Activated CD8-positive, alpha-beta memory T cell treated with anti-CD3 and anti-CD28 coated beads for 48 hours (primary cell): ENCODE measurements around the gene DIAPH2.

Source experiments
- DNase-seq, 3 experiments: peaks; one replicate each; pipeline ENCODE4 v3.0.0-alpha.2; 2020; ENCODE audit warnings: low read depth in 2 of 3, low spot score in 2 of 3

DIAPH2 gene

GRCh38 chrX:97629597-97629985 lies 944.9 kb downstream of the DIAPH2 start:
- DNase-seq, result no peak

DNA sequence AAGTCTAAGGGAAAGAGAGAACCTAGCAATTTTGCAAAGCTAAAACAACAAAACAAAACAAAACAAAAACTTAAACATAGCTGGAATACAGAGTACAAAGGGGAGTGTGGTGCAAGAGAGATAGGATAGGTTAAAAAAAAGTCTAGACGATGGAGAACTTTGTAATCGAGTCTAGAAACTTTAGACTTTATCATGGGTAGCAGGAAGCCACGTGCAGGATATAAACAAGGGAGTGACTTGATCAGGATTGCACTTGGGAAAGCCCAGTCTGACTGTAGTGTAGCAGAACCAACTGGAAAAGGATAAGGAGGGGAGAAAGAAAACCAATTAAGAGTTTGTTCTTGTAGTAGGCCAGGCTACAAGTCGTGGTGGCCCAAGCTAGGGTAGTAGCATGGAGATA lies 949.2 kb downstream of the DIAPH2 start:
- no peak for DNase-seq

DNA sequence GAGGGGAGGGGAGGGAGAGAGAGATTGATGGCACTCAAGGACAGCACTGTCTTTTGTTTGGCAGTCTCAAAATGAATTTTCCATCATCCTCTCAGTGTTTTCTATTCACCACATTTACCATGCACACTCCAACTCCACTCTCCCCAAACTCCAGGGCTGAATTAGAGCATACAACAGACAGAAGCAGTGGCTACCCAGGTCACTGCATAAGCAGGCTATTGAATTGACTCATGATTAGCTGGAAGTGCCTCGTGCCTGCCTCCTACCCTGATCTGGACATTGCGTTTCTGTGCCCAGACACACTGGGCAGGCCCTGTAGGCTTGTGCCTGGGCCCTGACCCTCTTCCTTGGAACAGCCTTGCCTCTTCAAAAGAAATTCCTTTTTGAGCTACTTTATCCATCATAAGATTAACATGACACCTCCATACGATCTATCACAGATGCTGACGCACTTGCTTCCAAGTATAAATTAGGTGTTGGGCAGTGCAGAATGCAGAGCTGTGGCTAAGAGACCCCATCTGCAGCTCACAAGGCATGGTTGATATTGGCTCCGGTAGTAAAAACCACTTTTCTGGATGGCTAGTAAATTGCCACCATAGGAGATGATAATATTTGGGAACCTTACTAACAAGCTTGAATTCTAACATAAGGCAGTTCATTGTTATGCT lies 952.0 kb downstream of the DIAPH2 start:
- no peak for DNase-seq

GRCh38 chrX:97637289-97637688 lies 952.6 kb downstream of the DIAPH2 start:
- no peak for DNase-seq

DNA sequence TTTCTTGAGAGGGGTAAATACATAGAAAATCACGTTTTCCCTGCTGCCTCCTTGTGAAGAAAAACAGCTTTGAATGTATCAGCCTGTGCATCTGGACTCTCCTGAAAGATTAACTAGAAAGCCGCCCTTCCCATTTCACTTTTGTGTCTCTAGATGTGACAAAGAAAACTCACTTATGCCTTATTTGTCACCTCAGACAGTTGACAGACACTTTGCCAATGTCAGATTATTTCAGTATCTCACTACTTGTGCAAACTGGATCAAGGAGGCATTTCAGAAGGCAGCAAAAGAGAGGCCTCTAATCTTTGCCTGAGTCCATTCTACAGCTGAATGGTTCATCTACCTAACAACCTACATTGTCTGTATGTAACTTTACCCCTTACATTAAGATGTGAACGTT lies 954.0 kb downstream of the DIAPH2 start:
- no peak for DNase-seq

DNA sequence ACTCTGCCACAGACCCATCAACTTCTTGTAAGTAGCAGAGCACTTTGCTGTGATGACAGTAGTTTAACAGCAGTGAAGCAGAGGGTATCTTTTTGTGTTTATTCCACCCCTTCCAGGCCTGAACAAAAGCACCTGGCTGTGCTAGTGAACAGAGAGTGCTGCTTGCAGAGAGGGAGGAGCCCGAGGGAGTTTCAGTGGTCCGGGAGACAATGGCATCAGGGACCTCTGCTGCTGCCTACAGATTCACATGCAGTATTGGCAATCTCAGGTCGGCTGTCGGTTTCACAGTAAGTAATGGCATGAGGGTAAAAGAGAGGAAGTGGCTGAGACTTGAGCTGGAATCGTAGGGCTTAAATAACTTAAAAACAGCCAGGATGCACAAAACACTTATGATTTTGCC lies 954.9 kb downstream of the DIAPH2 start:
- DNase-seq, result no peak
